Measurements from ENCODE around the gene CDKN3.
"Not testable (repeated sequence)": the region's sequence is repeated elsewhere in the genome, so short reads cannot be mapped to it uniquely, and the experiment has no call there.

The CDKN3 gene

GRCh38 chr14:54370323-54371198 lies 26.2 kb upstream of the CDKN3 start:
- no peak for DNase-seq (ENCODE audit: low read depth in 2 of 2)

GRCh38 chr14:54374117-54374884 lies 22.5 kb upstream of the CDKN3 start:
- DNase-seq (ENCODE audit: low read depth in 2 of 2), result no peak

DNA sequence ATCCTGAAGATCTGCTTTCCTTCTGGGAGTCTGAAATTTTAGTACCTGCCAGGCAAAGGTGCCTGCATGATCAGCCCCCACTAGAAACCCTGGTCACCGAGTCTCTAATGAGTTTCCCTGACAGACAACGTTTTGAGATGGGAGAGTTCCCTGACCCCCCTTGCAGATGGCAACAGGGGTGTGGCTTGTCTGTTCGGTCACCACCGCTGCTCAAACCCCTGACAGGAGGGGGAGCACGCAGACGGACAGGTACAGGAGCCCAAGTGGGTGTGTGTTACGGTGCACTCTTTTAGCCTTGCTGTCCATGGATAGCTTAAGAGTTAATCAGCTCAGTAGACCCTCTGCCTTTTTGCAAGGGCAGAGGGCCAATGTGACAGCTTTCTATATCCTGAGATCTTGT lies 19.3 kb upstream of the CDKN3 start:
- DNase-seq (ENCODE audit: low read depth in 2 of 2), result no peak

GRCh38 chr14:54378893-54379292 lies 17.9 kb upstream of the CDKN3 start:
- not testable (repeated sequence) for DNase-seq (ENCODE audit: low read depth in 2 of 2)

DNA sequence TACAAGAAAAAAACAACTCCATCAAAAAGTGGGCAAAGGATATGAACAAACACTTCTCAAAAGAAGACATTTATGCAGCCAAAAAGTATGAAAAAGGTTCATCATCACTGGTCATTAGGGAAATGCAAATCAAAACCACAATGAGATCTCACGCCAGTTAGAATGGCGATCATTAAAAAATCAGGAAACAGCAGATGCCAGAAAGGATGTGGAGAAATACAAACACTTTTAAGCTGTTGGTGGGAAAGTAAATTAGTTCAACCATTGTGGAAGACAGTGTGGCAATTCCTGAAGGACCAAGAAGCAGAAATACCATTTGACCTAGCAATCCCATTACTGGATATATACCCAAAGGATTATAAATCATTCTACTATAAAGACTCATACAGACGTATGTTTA lies 16.2 kb upstream of the CDKN3 start:
- not testable (repeated sequence) for DNase-seq (ENCODE audit: low read depth in 2 of 2)

DNA sequence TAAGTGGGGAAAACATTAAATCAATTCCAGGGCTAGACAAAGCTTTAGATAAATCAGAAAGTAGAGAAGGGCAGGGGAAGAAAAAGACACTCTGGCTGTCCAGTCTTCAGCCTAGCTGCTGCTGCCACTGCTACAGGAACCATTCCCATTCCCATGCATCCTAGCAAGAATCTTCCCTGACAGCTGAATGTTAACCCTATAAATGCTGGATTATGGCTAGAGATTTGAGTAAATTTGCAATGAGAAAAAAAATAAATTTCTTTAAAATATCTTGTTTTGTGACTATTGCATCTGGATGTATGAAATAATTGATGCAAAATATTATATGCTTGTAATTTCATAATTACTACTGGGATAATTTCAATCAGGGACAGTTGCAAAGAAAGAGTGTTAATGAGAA lies 15.0 kb upstream of the CDKN3 start:
- no peak for DNase-seq (ENCODE audit: low read depth in 2 of 2)

DNA sequence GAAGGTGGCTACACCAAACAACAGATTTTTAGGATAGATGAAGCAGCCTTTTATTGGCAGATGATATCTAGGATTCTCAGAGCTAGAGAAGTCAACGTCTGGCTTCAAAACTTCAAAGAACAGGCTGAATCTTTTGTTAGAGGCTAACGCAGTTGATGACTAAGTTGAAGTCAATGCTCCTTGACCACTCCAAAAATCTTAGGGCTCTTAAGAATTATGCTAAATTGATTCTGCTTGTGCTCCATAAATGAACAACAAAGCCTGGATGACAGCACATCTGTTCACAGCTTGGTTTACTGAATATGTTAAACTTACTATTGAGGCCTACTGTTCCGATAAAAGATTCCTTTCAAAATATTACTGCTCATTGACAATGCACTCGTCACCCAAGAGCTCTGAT lies 13.0 kb upstream of the CDKN3 start:
- no peak for DNase-seq (ENCODE audit: low read depth in 2 of 2)

DNA sequence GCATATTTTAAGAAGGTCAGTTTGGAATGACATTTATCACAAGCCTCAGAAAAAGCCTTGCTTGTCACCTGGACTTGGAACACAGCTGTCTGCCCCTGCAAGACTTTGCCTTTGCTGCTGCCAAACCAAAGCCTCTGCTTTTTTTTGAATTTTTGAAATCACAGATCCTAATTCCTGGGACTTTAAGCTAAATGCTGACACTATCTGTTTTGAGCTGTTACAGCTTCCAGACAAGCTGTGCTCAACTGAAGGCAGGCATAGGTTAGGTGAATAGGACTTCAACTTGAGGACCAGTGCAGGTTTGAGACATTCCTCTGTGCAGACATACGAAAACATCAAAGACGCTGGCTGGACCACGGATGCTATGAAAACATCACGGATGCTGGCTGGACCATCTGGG lies 11.3 kb upstream of the CDKN3 start:
- DNase-seq (ENCODE audit: low read depth in 2 of 2), result no peak

- no peak for DNase-seq (ENCODE audit: low read depth in 2 of 2)
These were observed 9.5 kb upstream of the CDKN3 start for GRCh38 chr14:54387328-54387727.

DNA sequence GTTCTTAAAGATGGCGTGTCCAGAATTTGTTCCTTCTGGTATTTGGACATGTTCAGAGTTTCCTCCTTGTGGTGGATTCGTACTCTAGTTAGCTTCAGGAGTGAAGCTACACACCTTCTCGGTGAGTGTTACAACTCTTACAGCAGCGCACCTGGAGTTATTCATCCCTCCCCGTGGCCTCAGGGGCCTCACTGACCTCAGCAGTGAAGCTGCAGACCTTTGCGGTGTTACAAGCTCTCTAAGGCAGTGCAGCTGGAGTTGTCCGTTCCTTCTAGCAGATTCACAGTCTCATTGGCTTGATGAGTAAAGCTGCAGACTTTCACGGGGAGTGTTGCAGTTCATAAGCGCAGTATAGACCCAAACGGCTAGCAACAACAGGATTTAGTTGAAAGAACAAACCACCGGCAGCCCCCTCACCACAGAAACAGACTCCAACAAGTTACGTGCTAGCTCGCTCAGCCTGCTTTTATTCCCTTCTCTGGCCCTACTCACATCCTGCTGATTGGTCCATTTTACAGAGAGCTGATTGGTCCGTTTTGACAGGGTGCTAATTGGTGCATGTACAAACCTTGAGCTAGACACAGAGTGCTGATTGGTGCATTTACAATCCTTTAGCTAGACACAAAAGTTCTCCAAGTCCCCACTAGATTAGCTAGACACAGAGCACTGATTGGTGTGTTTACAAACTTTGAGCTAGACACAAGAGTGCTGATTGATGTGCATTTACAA lies 4.5 kb upstream of the CDKN3 start:
- no peak for DNase-seq (ENCODE audit: low read depth in 2 of 2)

DNA sequence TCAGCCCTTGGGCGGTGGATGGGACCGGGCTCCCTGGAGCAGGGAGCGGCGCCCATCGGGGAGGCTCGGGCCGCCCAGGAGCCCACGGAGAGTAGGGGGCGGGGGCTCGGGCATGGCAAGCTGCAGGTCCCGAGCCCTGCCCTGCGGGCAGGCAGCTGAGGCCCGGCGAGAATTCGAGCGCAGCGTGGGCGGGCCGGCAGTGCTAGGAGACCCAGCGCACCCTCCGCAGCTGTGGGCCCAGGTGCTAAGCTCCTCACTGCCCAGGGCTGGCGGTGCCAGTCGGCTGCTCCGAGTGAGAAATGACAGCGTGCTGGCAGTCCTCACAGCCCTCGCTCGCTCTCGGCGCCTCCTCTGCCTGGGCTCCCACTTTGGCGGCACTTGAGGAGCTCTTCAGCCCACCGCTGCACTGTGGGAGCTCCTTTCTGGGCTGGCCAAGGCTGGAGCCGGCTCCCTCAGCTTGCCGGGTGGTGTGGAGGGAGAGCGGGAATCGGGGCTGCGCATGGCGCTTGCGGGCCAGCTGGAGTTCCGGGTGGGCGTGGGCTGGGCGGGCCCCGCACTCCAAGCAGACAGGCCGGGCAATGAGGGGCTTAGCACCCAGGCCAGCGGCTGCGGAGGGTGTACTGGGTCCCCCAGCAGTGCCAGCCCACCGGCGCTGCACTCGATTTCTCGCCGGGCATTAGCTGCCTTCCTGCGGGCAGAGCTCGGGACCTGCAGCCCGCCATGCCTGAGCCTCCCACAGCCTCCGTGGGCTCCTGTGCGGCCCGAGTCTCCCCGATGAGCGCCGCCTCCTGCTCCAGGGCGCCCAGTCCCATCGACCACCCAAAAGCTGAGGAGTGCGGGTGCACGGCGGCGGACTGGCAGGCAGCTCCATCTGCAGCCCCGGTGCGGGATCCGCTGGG lies 3.6 kb upstream of the CDKN3 start:
- not testable (repeated sequence) for DNase-seq (ENCODE audit: low read depth in 2 of 2)

DNA sequence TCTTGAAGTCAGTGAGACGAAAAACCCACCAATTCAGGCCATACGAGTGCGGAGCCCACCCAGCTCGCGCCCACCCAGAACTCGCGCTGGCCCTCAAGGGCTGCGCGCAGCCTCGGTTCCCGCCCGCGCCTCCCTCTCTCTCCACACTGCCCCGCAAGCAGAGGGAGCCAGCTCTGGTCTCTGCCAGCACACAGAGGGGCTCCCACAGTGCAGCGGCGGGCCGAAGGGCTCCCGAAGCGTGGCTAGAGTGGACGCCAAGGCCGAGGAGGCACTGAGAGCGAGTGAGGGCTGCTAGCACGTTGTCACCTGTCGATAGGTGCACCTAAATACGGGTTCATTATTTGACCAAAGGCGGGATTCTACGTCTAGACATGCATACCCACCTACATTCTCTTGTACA lies 2.2 kb upstream of the CDKN3 start:
- DNase-seq (ENCODE audit: low read depth in 2 of 2), result no peak

- no peak for DNase-seq (ENCODE audit: low read depth in 2 of 2)
These were observed 1.5 kb upstream of the CDKN3 start for GRCh38 chr14:54395284-54395683.

GRCh38 chr14:54395716-54396115 lies 1.1 kb upstream of the CDKN3 start:
- DNase-seq (ENCODE audit: low read depth in 2 of 2), result no peak

DNA sequence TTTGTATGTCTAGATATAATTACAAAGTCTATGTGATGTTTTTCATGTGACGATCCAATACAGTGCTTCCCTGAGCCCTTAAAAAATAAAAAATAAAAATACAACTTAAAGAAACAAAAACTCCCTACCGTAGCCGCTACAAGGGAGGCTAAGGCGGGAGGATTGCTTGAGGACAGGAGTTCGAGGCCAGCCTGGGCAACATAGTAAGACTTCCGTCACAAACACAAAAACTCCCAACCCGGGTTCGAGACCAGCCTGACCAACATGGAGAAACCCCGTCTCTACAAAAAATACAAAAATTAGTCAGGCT lies 669 bp upstream of the CDKN3 start:
- no peak for DNase-seq (ENCODE audit: low read depth in 2 of 2)

DNA sequence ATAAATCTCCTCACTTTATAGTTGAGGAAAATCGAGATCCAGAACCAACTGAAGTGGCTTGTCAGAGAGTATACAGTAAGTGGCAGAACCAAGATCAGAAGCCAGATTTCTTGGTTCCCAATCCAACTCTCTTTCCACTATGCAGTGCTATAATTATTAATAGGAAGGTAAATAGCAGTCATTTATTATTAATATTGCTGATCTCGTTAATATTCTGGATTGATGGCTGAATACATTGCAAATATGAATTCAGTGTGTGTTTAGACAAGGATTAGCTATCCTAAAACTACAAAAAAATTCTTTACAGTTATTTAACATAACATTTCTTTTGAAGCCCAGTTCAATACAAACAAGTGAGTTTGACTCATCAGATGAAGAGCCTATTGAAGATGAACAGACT lies 2.8 kb downstream of the CDKN3 start:
- DNase-seq (ENCODE audit: low read depth in 2 of 2), result no peak

GRCh38 chr14:54403401-54404005 lies 6.7 kb downstream of the CDKN3 start:
- not testable (repeated sequence) for DNase-seq (ENCODE audit: low read depth in 2 of 2)

GRCh38 chr14:54410215-54410614 lies 13.4 kb downstream of the CDKN3 start:
- DNase-seq (ENCODE audit: low read depth in 2 of 2), result no peak

GRCh38 chr14:54411371-54411770 lies 14.6 kb downstream of the CDKN3 start:
- no peak for DNase-seq (ENCODE audit: low read depth in 2 of 2)

DNA sequence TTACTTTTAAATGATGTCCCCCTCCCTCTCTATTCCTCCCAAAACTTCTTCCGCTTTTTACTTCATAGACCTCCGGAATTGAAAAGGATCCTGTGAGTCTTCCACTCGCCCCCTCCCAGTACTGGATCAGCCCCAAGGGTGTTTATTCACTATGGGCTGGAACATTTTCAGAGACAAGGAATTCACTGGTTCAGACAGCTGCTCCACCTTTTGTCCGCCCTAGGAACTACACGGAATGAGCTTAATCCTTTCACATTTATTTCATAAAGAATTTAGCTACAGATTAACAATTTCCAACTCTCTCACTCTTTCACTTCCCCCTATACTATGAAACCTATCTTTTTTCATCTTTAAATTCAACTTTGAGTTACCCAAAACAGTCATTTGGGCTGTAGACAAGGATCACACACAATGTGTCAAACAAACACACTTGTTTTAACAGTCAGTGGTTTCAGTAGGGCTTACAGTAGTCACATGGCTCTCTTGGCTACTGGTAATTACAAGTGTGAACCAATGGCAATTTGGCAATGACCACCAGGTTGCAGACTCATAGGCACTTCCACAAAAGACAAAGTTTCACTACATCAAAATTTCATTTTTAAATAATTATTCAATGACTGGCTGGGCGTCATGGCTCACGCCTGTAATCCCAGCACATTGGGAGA lies 23.8 kb downstream of the CDKN3 start:
- DNase-seq (ENCODE audit: low read depth in 2 of 2), result no peak

DNA sequence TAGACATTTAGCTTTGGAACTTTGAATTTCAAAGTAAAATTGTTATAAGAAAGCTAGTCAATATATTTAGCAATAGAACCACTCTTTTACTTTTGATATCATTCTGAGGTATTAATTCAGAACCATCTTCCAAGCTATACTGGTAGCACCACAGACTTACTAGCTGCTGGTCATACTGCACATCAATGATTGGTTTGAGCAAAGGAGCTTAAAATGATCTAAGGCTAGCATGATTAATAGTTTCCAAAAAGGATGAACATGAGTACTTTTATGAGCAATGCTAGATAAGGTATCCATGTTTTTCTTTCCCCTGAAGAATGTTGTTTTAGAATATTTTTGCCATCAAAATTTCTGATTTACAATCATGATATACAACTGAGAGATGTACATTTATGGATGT lies 27.2 kb downstream of the CDKN3 start:
- DNase-seq (ENCODE audit: low read depth in 2 of 2), result no peak

Measured in stimulated activated CD8-positive, alpha-beta memory T cell treated with anti-CD3 and anti-CD28 coated beads, Interleukin-15, amount 100 ng/mL, for 4 hours (primary cell).